HepG2 (cell line): ENCODE results near the gene RPL23. TPM values are rescaled to one million over a fixed set of nuclear protein-coding genes. Genes with fewer than 3 reads are reported as not detected.

Experiments
- ATAC-seq: fragments of 200-7000 bp; cut with Tn5 transposase; 3 replicates; pipeline ENCODE4 v1.9.1; 2020; ENCODE audit warnings: mild to moderate bottlenecking, moderate library complexity
- BruUV-seq: library from RNA; stranded (reverse); fragments of 400-500 nt; replicated peaks from 2 replicates; lab custom pipeline; 2021; lab: Mats Ljungman, UMichigan
- CTCF ChIA-PET: fragments of 300-600 bp; formaldehyde crosslinking; extraction: SDS; loops from one replicate; lab custom pipeline; 2021; ENCODE audit warnings: low total read pairs, inconsistent platforms, low intra/inter-chr PET ratio; lab: Yijun Ruan, JAX
- POLR2A ChIA-PET: fragments of 350-600 bp; sonication (Branson Sonifier 250); formaldehyde crosslinking; loops from one replicate; lab custom pipeline; 2020; ENCODE audit warnings: antibody characterized with exemption, inconsistent platforms; lab: Yijun Ruan, JAX
- DNase-seq: peaks from one replicate; pipeline ENCODE4 v3.0.0-alpha.2; 2015; ENCODE audit warnings: low spot score
- FAIRE-seq: peaks from 3 replicates; lab custom pipeline; 2011; peaks lifted over from hg19 to GRCh38; lab: Jason Lieb, UNC
- H2AFZ ChIP-seq: one replicate; pipeline ENCODE4 v1.6.1; 2011; ENCODE audit warnings: low read length, inconsistent platforms
- H3K27ac ChIP-seq: fragments of 300-600 bp; 3 replicates; pipeline ENCODE4 v1.8.0; 2011; ENCODE audit warnings: mixed run types, mild to moderate bottlenecking, mixed read lengths, low read length, inconsistent platforms; ENCODE audit not compliant: insufficient read depth; ENCODE audit errors: extremely low read length
- H3K27me3 ChIP-seq, 2 experiments: fragments of 200-600 bp in 1 of 2; 2 replicates in 1 of 2; 3 replicates in 1 of 2; pipeline versions ENCODE4 v1.6.0 to v1.8.0; 2011; ENCODE audit warnings: low read length in 2 of 2, mild to moderate bottlenecking in 2 of 2, moderate library complexity in 2 of 2, inconsistent platforms in 1 of 2; ENCODE audit not compliant: insufficient read depth in 2 of 2, control insufficient read depth in 1 of 2
- H3K36me3 ChIP-seq, 2 experiments: fragments of 200-600 bp in 1 of 2; replicated peaks in 1 of 2; 2 replicates in 1 of 2; 3 replicates in 1 of 2; pipeline versions ENCODE4 v1.5.1 to v1.8.0; 2011; ENCODE audit warnings: low read length in 2 of 2, inconsistent platforms in 1 of 2; ENCODE audit not compliant: insufficient read depth in 2 of 2, control insufficient read depth in 1 of 2
- H3K4me1 ChIP-seq: 2 replicates; pipeline ENCODE4 v1.5.1; 2012; ENCODE audit warnings: low read length, inconsistent platforms; ENCODE audit not compliant: insufficient read depth
- H3K4me2 ChIP-seq: 2 replicates; pipeline ENCODE4 v1.6.0; 2011; ENCODE audit warnings: low read depth, low read length, inconsistent platforms
- H3K4me3 ChIP-seq, 3 experiments: fragments of 200-600 bp in 1 of 3; sonication (generic), shearing (Covaris generic) in 1 of 3; replicated peaks in 1 of 3; 2 replicates each; pipeline ENCODE4 v1.5.1; 2011 to 2016; ENCODE audit warnings: low read length in 3 of 3, inconsistent platforms in 2 of 3, low read depth in 2 of 3, mild to moderate bottlenecking in 2 of 3, control low read depth in 1 of 3, mixed read lengths in 1 of 3; ENCODE audit not compliant: insufficient read depth in 1 of 3
- H3K79me2 ChIP-seq: one replicate; pipeline ENCODE4 v1.6.1; 2011; ENCODE audit warnings: low read length, inconsistent platforms; ENCODE audit not compliant: insufficient read depth
- H3K9ac ChIP-seq: 2 replicates; pipeline ENCODE4 v1.6.0; 2011; ENCODE audit warnings: mild to moderate bottlenecking, low read depth, low read length, inconsistent platforms; ENCODE audit not compliant: insufficient read depth
- H3K9me3 ChIP-seq: 2 replicates; pipeline ENCODE4 v1.5.1; 2012; ENCODE audit warnings: mild to moderate bottlenecking, low read length
- H4K20me1 ChIP-seq: 2 replicates; pipeline ENCODE4 v1.6.0; 2011; ENCODE audit warnings: inconsistent platforms, mild to moderate bottlenecking, low read length, moderate library complexity; ENCODE audit not compliant: insufficient read depth
- HBP1 ChIP-seq: IDR thresholded peaks from 2 replicates; pipeline ENCODE4 v1.6.1; 2016; ENCODE audit warnings: low read depth, control low read depth
- LBX2 ChIP-seq: sonication (generic); formaldehyde crosslinking; IDR thresholded peaks from 2 replicates; pipeline ENCODE4 v1.5.0; 2020; ENCODE audit warnings: missing genetic modification reagents, mild to moderate bottlenecking, borderline replicate concordance
- MAFF ChIP-seq: IDR thresholded peaks from 2 replicates; pipeline ENCODE4 v1.6.1; 2011; ENCODE audit warnings: low read depth, low read length, improper control_type of control experiment
- NFE2L2 ChIP-seq: fragments of 150-350 bp; IDR thresholded peaks from 2 replicates; pipeline ENCODE4 v1.6.1; 2014; ENCODE audit warnings: low read length
- POLR2AphosphoS2 ChIP-seq: IDR thresholded peaks from 2 replicates; pipeline ENCODE4 v1.6.1; 2011; ENCODE audit warnings: low read depth, low read length, improper control_type of control experiment
- TFDP2 ChIP-seq: sonication (generic); formaldehyde crosslinking; IDR thresholded peaks from 2 replicates; pipeline ENCODE4 v1.4.0; 2020; ENCODE audit warnings: missing genetic modification reagents
- ZBTB39 ChIP-seq: sonication (generic); formaldehyde crosslinking; IDR thresholded peaks from 2 replicates; pipeline ENCODE4 v1.5.0; 2020; ENCODE audit warnings: missing genetic modification reagents
- ZNF121 ChIP-seq: sonication (generic); formaldehyde crosslinking; IDR thresholded peaks from 2 replicates; pipeline ENCODE4 v1.5.0; 2020; ENCODE audit warnings: mild to moderate bottlenecking, missing genetic modification reagents
- ZNF251 ChIP-seq: sonication (generic); formaldehyde crosslinking; IDR thresholded peaks from 2 replicates; pipeline ENCODE4 v1.9.0; 2021; ENCODE audit warnings: mild to moderate bottlenecking, missing genetic modification reagents
- ZNF597 ChIP-seq: sonication (generic); formaldehyde crosslinking; IDR thresholded peaks from 2 replicates; pipeline ENCODE4 v1.5.0; 2020; ENCODE audit warnings: missing genetic modification reagents
- ZNF7 ChIP-seq: IDR thresholded peaks from 2 replicates; pipeline ENCODE4 v1.6.1; 2016; ENCODE audit warnings: missing biosample characterization, missing genetic modification reagents
- ZNF768 ChIP-seq: sonication (generic); formaldehyde crosslinking; IDR thresholded peaks from 2 replicates; pipeline ENCODE4 v1.4.0; 2020; ENCODE audit warnings: missing genetic modification reagents
- ZSCAN30 ChIP-seq: sonication (generic); formaldehyde crosslinking; IDR thresholded peaks from 2 replicates; pipeline ENCODE4 v1.5.0; 2020; ENCODE audit warnings: mild to moderate bottlenecking, missing genetic modification reagents
- WGBS: methylation state at CpG from one replicate; pipeline ENCODE4 v1.1.6; 2017; ENCODE audit warnings: low lambda C conversion rate; 5-methylcytosine and 5-hydroxymethylcytosine counted together
- in situ Hi-C: cut with HindIII; loops from 2 replicates; pipeline ENCODE4 v1.10.0; 2017; ENCODE audit warnings: low pct_unique_long_range_greater_than_20kb; ENCODE audit not compliant: extremely low pct_ligation_motif_present
- intact Hi-C: fragments of 100-400 bp; cut with micrococcal nuclease; formaldehyde crosslinking; loops from one replicate; pipeline ENCODE4 v1.10.0; 2022; ENCODE audit not compliant: unreplicated experiment
- polyA plus RNA-seq, 8 experiments: library from polyadenylated mRNA; depleted of rRNA in 3 of 8; stranded (reverse) in 7 of 8; unstranded in 1 of 8; fragments of >200 nt; fragmentation: Illumina TruSeq in 4 of 8; extraction: Trizol in 4 of 8; gene quantifications; 2 replicates each; pipeline versions ENCODE4 v1.2.1 to v1.2.3, GENCODE V29; 2011 to 2016; ENCODE audit warnings: low read depth in 4 of 8, missing spikeins in 1 of 8, mixed read lengths in 1 of 8; ENCODE audit not compliant: insufficient read depth in 1 of 8
- total RNA-seq, 5 experiments: library from RNA; depleted of rRNA; stranded (reverse); fragments of >200 nt; fragmentation: Illumina TruSeq; extraction: Trizol; gene quantifications; 2 replicates each; pipeline ENCODE4 v1.2.3, GENCODE V29; 2016; ENCODE audit warnings: low read depth in 1 of 5

The RPL23 gene
- total and polyA plus RNA-seq, 2 of the 13 experiments (the other 11 are each of a cell fraction or from before 2014, with no cell fraction given), result 2,790 to 4,860 TPM

- TF ChIP-seq ZBTB39 (no peak), ZNF7 (CRISPR knock-in tag) (0 out of 2 replicates have a peak, but pooled peaks have one; percentile 3)
- TF ChIP-seq, all 625 proteins: peak for 49
These were observed 53.2 kb downstream of the RPL23 start (continued) for GRCh38 chr17:38800237-38800760.

GRCh38 chr17:38799501-38800236 lies 53.9 kb downstream of the RPL23 start, which contains the start of gene PIP4K2B:
Gene PIP4K2B, minus strand, starts transcription at chr17:38799556. Its CDS starts 132 bp downstream, at chr17:38799424.
- in situ Hi-C loops, result no loop called here
- peak; percentile 98 for DNase-seq
- no TSS peak for BruUV-seq
- TF ChIP-seq ZNF768 (CRISPR knock-in tag) (no peak), LBX2 (no peak), TFDP2 (CRISPR knock-in tag) (peak; percentile 89), ZNF121 (CRISPR knock-in tag) (peak; percentile 53; the same call in 1 of the 2 replicates), ZNF251 (CRISPR knock-in tag) (no peak), NFE2L2 (no peak), ZSCAN30 (CRISPR knock-in tag) (peak; percentile 56; the same call in 1 of the 2 replicates), ZNF597 (CRISPR knock-in tag) (no peak), MAFF (0 out of 2 replicates have a peak, but pooled peaks have one; percentile 6), HBP1 (peak; percentile 98), POLR2AphosphoS2 (peak; percentile 86; the same call in 1 of the 2 replicates)

More at GRCh38 chr17:38799501-38800236, 53.9 kb downstream of the RPL23 start, which contains the start of gene PIP4K2B:
- ChIA-PET POLR2A (interaction anchor here (0.7 to 2.3 kb wide), 11 partner anchors 22 to 115 kb away, joined by 3 to 11 read pairs (median 3); partner anchors contain the start of genes CWC25, LASP1 and PSMB3), CTCF (no interaction called here)
- peak within 1 kb of the TSS; percentile 99 for H3K9ac ChIP-seq
- 0% methylated on average over 20 of the region's 76 CpGs for WGBS
- H4K20me1 ChIP-seq, result peaks cover 22% of the 10 kb centered on the region; the same call in 1 of the 2 replicates
- ATAC-seq (peak; percentile 92), FAIRE-seq (no peak)
- H3K36me3 ChIP-seq, result peaks cover 11 to 34% of the 10 kb centered on the region in 2 experiments
- peaks cover 39% of the 10 kb centered on the region for H3K4me1 ChIP-seq
- peak within 1 kb of the TSS; percentile 76 to 98 (median 90) for H3K4me3 ChIP-seq
- no peaks in the 10 kb centered on the region for H3K27me3 ChIP-seq
- H3K79me2 ChIP-seq, result peaks cover 42% of the 10 kb centered on the region
- H3K9me3 ChIP-seq, result no peaks in the 10 kb centered on the region
- H3K27ac ChIP-seq, result peak within 1 kb of the TSS; percentile 99
- no peak within 1 kb of the TSS for H2AFZ ChIP-seq
- intact Hi-C loops, result loop anchor here (1.0 to 2.0 kb wide), 2 partner anchors 47 to 70 kb away; partner anchors contain the start of gene PSMB3
- H3K4me2 ChIP-seq, result peak within 1 kb of the TSS; percentile 86
